HEK293 (cell line): ENCODE results near the gene IGFBP5.

Source experiments
- CTCF ChIA-PET: fragments of 350-600 bp; formaldehyde crosslinking; extraction: SDS; loops from one replicate; lab custom pipeline; 2021; ENCODE audit warnings: antibody characterized with exemption; lab: Yijun Ruan, JAX
- POLR2A ChIA-PET: fragments of 300-600 bp; formaldehyde crosslinking; extraction: SDS; loops from one replicate; lab custom pipeline; 2020; ENCODE audit warnings: antibody characterized with exemption, inconsistent platforms; lab: Yijun Ruan, JAX
- H3K27ac ChIP-seq: fragments of 200-500 bp; sonication (Bioruptor generic); 2 replicates; pipeline ENCODE4 v1.5.1; 2014; ENCODE audit warnings: low read depth, low read length, control low read depth, inconsistent platforms; ENCODE audit errors: extremely low read depth
- H3K36me3 ChIP-seq, 2 experiments: fragments of 200-500 bp in 1 of 2; sonication (Bioruptor generic) in 1 of 2; 1 replicate in 1 of 2; 2 replicates in 1 of 2; pipeline ENCODE4 v1.5.1; 2014 to 2017; ENCODE audit warnings: inconsistent platforms in 2 of 2, low read length in 2 of 2; ENCODE audit not compliant: control insufficient read depth in 2 of 2, insufficient read depth in 1 of 2
- H3K4me1 ChIP-seq: fragments of 200-500 bp; sonication (Bioruptor generic); 2 replicates; pipeline ENCODE4 v1.5.1; 2014; ENCODE audit warnings: mild to moderate bottlenecking, low read length, inconsistent platforms; ENCODE audit not compliant: control insufficient read depth, insufficient read depth
- H3K4me3 ChIP-seq: 2 replicates; pipeline ENCODE4 v1.5.1; 2011; ENCODE audit warnings: low read depth, mild to moderate bottlenecking, control low read depth, low read length, moderate library complexity
- H3K9me3 ChIP-seq: fragments of 200-500 bp; sonication (Bioruptor generic); 2 replicates; pipeline ENCODE4 v1.5.1; 2014; ENCODE audit warnings: low read depth, low read length, inconsistent platforms; ENCODE audit not compliant: control insufficient read depth, insufficient read depth
- MYNN ChIP-seq: fragments of 450-650 bp; formaldehyde crosslinking; IDR thresholded peaks from 2 replicates; pipeline ENCODE4 v1.5.1; 2016; ENCODE audit warnings: missing biosample characterization, missing genetic modification characterization, borderline replicate concordance
- ZBTB48 ChIP-seq: fragments of 450-650 bp; formaldehyde crosslinking; IDR thresholded peaks from 2 replicates; pipeline ENCODE4 v1.5.1; 2016; ENCODE audit warnings: missing biosample characterization, missing genetic modification characterization
- ZNF132 ChIP-seq: fragments of 450-650 bp; formaldehyde crosslinking; IDR thresholded peaks from 2 replicates; pipeline ENCODE4 v1.5.1; 2017; ENCODE audit warnings: missing biosample characterization, missing genetic modification characterization, borderline replicate concordance
- ZNF223 ChIP-seq: fragments of 450-650 bp; formaldehyde crosslinking; IDR thresholded peaks from 2 replicates; pipeline ENCODE4 v1.5.1; 2016; ENCODE audit warnings: missing biosample characterization, missing genetic modification characterization
- ZNF394 ChIP-seq: fragments of 450-650 bp; formaldehyde crosslinking; IDR thresholded peaks from 2 replicates; pipeline ENCODE4 v1.5.1; 2016; ENCODE audit warnings: missing biosample characterization, missing genetic modification characterization, mild to moderate bottlenecking, moderate library complexity, borderline replicate concordance
- ZNF416 ChIP-seq: fragments of 450-650 bp; formaldehyde crosslinking; IDR thresholded peaks from 2 replicates; pipeline ENCODE4 v1.5.1; 2016; ENCODE audit warnings: missing biosample characterization, missing genetic modification characterization
- ZNF670 ChIP-seq: fragments of 450-650 bp; formaldehyde crosslinking; IDR thresholded peaks from 2 replicates; pipeline ENCODE4 v1.5.1; 2016; ENCODE audit warnings: missing biosample characterization, missing genetic modification characterization, low read depth
- ZNF701 ChIP-seq: fragments of 450-650 bp; formaldehyde crosslinking; IDR thresholded peaks from 2 replicates; pipeline ENCODE4 v1.5.1; 2016; ENCODE audit warnings: missing biosample characterization, missing genetic modification characterization
- ZNF843 ChIP-seq: fragments of 450-650 bp; formaldehyde crosslinking; IDR thresholded peaks from 2 replicates; pipeline ENCODE4 v1.5.1; 2016; ENCODE audit warnings: missing biosample characterization, missing genetic modification characterization
- TF ChIP-seq, protein P1 (sequence below): fragments of 450-650 bp; IDR thresholded peaks from 2 replicates; pipeline ENCODE4 v1.5.1; 2018; ENCODE audit warnings: missing biosample characterization, mild to moderate bottlenecking, missing genetic modification characterization
- TF ChIP-seq, protein P2 (sequence below): fragments of 450-650 bp; formaldehyde crosslinking; IDR thresholded peaks from 2 replicates; pipeline ENCODE4 v1.5.0; 2017; ENCODE audit warnings: missing biosample characterization, missing genetic modification characterization, borderline replicate concordance
- TF ChIP-seq, protein P3 (sequence below): fragments of 450-650 bp; IDR thresholded peaks from 2 replicates; pipeline ENCODE4 v1.5.1; 2018; ENCODE audit warnings: missing biosample characterization, missing genetic modification characterization
- TF ChIP-seq, protein P4 (sequence below): fragments of 450-650 bp; formaldehyde crosslinking; IDR thresholded peaks from 2 replicates; pipeline ENCODE4 v1.5.1; 2016; ENCODE audit warnings: missing biosample characterization, missing genetic modification characterization
- TF ChIP-seq, protein P5 (sequence below): fragments of 450-650 bp; formaldehyde crosslinking; IDR thresholded peaks from 2 replicates; pipeline ENCODE4 v1.5.1; 2016; ENCODE audit warnings: missing biosample characterization, missing genetic modification characterization
- TF ChIP-seq, protein P6 (sequence below): fragments of 450-650 bp; formaldehyde crosslinking; IDR thresholded peaks from 2 replicates; pipeline ENCODE4 v1.5.1; 2016; ENCODE audit warnings: missing biosample characterization, missing genetic modification characterization

The IGFBP5 gene

DNA sequence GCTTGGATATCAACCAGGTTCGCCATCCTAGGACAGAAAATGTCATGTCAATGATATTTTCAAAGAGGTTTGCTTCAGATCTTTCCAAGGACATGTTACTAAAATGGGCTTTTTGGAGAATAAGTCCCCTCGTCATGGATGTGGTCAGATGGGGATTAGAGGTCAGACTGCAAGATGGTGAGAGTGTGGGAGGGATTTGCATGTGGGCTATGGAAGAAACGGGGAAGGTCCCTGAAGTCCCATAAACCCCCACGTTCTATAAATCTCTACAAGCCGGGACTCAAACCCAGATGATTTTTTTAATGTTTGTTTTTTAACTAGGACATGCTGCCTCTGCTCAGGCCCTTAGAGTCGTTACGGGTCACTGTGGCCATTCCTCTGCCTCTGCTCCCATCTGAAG is 37.7 kb upstream of the IGFBP5 start:
- Histone ChIP-seq H3K4me1 (peaks cover 4% of the 10 kb centered on the region; the same call in 1 of the 2 replicates), H3K27ac (no peak overlapping the region), H3K9me3 (no peaks in the 10 kb centered on the region), H3K4me3 (no peak overlapping the region), H3K36me3 (no peaks in the 10 kb centered on the region)
- TF ChIP-seq, protein P1, sequence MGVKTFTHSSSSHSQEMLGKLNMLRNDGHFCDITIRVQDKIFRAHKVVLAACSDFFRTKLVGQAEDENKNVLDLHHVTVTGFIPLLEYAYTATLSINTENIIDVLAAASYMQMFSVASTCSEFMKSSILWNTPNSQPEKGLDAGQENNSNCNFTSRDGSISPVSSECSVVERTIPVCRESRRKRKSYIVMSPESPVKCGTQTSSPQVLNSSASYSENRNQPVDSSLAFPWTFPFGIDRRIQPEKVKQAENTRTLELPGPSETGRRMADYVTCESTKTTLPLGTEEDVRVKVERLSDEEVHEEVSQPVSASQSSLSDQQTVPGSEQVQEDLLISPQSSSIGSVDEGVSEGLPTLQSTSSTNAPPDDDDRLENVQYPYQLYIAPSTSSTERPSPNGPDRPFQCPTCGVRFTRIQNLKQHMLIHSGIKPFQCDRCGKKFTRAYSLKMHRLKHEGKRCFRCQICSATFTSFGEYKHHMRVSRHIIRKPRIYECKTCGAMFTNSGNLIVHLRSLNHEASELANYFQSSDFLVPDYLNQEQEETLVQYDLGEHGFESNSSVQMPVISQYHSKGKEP (tag by site-specific recombination), result no peak
- TF ChIP-seq ZNF701 (tag by site-specific recombination), result no peak
- ChIA-PET CTCF (interaction anchor here (1.5 kb wide), 1 partner anchor 980 kb away, joined by 4 read pairs; no protein-coding TSS in a partner anchor), POLR2A (no interaction called here)

DNA sequence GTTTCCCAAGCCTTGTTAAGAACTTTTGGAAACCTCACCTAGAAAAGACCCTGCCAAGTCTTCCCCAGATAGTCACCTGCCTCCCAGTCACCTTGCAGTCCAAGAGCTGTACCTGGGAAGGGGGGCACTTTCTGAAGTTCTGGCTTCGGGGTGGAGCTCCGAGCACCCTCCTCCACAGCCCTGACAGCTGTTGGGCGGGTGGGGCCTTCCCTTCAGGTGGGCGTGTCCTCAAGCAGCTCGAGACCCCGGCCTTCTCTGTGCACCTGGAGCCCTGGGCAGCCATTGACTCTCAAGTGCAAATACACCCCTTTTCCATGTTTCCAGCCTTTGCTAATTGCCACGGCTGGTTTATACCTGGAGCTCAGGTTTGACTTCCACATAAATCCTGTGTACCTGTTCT is 37.0 kb upstream of the IGFBP5 start:
- H3K4me3 ChIP-seq, result no peak overlapping the region
- TF ChIP-seq, protein P2, sequence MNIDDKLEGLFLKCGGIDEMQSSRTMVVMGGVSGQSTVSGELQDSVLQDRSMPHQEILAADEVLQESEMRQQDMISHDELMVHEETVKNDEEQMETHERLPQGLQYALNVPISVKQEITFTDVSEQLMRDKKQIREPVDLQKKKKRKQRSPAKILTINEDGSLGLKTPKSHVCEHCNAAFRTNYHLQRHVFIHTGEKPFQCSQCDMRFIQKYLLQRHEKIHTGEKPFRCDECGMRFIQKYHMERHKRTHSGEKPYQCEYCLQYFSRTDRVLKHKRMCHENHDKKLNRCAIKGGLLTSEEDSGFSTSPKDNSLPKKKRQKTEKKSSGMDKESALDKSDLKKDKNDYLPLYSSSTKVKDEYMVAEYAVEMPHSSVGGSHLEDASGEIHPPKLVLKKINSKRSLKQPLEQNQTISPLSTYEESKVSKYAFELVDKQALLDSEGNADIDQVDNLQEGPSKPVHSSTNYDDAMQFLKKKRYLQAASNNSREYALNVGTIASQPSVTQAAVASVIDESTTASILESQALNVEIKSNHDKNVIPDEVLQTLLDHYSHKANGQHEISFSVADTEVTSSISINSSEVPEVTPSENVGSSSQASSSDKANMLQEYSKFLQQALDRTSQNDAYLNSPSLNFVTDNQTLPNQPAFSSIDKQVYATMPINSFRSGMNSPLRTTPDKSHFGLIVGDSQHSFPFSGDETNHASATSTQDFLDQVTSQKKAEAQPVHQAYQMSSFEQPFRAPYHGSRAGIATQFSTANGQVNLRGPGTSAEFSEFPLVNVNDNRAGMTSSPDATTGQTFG, result no peak
- no peak for TF ChIP-seq ZBTB48 (tag by site-specific recombination)
- TF ChIP-seq MYNN (tag by site-specific recombination), result no peak
- TF ChIP-seq, protein P3, sequence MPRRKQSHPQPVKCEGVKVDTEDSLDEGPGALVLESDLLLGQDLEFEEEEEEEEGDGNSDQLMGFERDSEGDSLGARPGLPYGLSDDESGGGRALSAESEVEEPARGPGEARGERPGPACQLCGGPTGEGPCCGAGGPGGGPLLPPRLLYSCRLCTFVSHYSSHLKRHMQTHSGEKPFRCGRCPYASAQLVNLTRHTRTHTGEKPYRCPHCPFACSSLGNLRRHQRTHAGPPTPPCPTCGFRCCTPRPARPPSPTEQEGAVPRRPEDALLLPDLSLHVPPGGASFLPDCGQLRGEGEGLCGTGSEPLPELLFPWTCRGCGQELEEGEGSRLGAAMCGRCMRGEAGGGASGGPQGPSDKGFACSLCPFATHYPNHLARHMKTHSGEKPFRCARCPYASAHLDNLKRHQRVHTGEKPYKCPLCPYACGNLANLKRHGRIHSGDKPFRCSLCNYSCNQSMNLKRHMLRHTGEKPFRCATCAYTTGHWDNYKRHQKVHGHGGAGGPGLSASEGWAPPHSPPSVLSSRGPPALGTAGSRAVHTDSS (tag by site-specific recombination), result no peak
- no peak for TF ChIP-seq ZNF843 (tag by site-specific recombination)
- TF ChIP-seq ZNF670 (tag by site-specific recombination), result no peak
- TF ChIP-seq, protein P4, sequence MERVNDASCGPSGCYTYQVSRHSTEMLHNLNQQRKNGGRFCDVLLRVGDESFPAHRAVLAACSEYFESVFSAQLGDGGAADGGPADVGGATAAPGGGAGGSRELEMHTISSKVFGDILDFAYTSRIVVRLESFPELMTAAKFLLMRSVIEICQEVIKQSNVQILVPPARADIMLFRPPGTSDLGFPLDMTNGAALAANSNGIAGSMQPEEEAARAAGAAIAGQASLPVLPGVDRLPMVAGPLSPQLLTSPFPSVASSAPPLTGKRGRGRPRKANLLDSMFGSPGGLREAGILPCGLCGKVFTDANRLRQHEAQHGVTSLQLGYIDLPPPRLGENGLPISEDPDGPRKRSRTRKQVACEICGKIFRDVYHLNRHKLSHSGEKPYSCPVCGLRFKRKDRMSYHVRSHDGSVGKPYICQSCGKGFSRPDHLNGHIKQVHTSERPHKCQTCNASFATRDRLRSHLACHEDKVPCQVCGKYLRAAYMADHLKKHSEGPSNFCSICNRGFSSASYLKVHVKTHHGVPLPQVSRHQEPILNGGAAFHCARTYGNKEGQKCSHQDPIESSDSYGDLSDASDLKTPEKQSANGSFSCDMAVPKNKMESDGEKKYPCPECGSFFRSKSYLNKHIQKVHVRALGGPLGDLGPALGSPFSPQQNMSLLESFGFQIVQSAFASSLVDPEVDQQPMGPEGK, result no peak
- no peak for TF ChIP-seq ZNF223 (tag by site-specific recombination)
- TF ChIP-seq, protein P5, sequence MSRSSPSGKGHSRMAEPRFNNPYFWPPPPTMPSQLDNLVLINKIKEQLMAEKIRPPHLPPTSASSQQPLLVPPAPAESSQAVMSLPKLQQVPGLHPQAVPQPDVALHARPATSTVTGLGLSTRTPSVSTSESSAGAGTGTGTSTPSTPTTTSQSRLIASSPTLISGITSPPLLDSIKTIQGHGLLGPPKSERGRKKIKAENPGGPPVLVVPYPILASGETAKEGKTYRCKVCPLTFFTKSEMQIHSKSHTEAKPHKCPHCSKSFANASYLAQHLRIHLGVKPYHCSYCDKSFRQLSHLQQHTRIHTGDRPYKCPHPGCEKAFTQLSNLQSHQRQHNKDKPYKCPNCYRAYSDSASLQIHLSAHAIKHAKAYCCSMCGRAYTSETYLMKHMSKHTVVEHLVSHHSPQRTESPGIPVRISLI (tag by site-specific recombination), result no peak
- TF ChIP-seq ZNF132 (tag by site-specific recombination), result no peak
- TF ChIP-seq, protein P6, sequence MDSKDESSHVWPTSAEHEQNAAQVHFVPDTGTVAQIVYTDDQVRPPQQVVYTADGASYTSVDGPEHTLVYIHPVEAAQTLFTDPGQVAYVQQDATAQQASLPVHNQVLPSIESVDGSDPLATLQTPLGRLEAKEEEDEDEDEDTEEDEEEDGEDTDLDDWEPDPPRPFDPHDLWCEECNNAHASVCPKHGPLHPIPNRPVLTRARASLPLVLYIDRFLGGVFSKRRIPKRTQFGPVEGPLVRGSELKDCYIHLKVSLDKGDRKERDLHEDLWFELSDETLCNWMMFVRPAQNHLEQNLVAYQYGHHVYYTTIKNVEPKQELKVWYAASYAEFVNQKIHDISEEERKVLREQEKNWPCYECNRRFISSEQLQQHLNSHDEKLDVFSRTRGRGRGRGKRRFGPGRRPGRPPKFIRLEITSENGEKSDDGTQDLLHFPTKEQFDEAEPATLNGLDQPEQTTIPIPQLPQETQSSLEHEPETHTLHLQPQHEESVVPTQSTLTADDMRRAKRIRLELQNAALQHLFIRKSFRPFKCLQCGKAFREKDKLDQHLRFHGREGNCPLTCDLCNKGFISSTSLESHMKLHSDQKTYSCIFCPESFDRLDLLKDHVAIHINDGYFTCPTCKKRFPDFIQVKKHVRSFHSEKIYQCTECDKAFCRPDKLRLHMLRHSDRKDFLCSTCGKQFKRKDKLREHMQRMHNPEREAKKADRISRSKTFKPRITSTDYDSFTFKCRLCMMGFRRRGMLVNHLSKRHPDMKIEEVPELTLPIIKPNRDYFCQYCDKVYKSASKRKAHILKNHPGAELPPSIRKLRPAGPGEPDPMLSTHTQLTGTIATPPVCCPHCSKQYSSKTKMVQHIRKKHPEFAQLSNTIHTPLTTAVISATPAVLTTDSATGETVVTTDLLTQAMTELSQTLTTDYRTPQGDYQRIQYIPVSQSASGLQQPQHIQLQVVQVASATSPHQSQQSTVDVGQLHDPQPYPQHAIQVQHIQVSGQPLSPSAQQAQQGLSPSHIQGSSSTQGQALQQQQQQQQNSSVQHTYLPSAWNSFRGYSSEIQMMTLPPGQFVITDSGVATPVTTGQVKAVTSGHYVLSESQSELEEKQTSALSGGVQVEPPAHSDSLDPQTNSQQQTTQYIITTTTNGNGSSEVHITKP (tag by site-specific recombination), result no peak
- no peak for TF ChIP-seq ZNF416
- no peak for TF ChIP-seq ZNF394
- H3K9me3 ChIP-seq, result no peaks in the 10 kb centered on the region
- H3K27ac ChIP-seq, result no peak overlapping the region
- ChIA-PET CTCF (interaction anchor here (0.6 kb wide), 1 partner anchor 37 kb away, joined by 4 read pairs; no protein-coding TSS in a partner anchor), POLR2A (no interaction called here)
- no peaks in the 10 kb centered on the region for H3K4me1 ChIP-seq
- no peaks in the 10 kb centered on the region for H3K36me3 ChIP-seq
